ACHN (cell line): ENCODE results near the gene LEKR1.
"Not testable (repeated sequence)": the region's sequence is repeated elsewhere in the genome, so short reads cannot be mapped to it uniquely, and the experiment has no call there.

ENCODE experiments used
- DNase-seq: peaks from one replicate; pipeline ENCODE4 v3.0.0-alpha.2; 2015
- in situ Hi-C: cut with HindIII; loops from 2 replicates; pipeline ENCODE4 v1.10.0; 2017; ENCODE audit warnings: low sequenced_read_pairs, low pct_ligation_motif_present, low pct_unique_long_range_greater_than_20kb

The LEKR1 gene

DNA sequence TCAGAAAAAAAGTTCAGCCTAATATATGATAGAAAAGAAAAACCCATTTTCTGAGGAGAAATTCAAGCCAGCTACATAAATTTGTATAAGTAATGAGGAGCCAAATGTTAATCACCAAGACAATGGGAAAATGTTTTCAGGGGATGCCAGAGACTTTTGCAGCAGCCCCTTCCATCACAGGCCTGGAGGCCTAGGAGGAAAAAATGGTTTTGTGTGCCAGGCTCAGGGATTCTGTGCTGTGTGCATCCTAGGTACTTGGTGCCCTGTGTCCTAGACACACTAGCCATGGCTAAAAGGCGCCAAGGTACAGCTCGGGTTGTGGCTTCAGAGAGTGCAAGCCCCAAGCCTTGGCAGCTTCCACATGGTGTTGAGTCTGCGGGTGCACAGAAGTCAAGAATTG lies 53.3 kb downstream of the LEKR1 start:
- in situ Hi-C loops, DNase-seq: not testable (repeated sequence)

DNA sequence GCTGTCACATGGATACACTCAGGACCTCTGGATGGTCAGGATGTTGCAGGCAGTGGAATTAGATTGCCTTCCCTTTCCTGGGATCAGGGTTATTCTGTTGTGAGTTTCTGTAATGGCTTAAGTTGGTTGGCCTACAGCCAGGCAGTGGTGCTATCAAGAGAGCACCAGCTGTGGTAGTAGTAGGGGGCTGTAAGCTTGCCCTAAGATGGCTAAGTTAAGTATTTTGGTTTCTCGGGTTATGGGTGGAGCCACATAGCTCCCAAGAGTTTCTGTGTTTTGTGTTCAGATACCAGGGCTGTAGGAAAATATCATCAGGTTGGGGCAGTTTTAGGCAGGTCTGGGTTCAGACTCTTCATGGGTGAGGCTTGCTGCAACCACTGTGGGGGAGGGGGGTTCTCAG lies 59.6 kb downstream of the LEKR1 start:
- in situ Hi-C loops, result no loop called here
- no peak for DNase-seq

GRCh38 chr3:156888176-156888575 lies 62.0 kb downstream of the LEKR1 start:
- in situ Hi-C loops, result no loop called here
- DNase-seq, result no peak

GRCh38 chr3:156888576-156888975 lies 62.4 kb downstream of the LEKR1 start:
- no peak for DNase-seq
- in situ Hi-C loops, result no loop called here

GRCh38 chr3:156892701-156893100 lies 66.5 kb downstream of the LEKR1 start:
- no peak for DNase-seq
- in situ Hi-C loops, result no loop called here

DNA sequence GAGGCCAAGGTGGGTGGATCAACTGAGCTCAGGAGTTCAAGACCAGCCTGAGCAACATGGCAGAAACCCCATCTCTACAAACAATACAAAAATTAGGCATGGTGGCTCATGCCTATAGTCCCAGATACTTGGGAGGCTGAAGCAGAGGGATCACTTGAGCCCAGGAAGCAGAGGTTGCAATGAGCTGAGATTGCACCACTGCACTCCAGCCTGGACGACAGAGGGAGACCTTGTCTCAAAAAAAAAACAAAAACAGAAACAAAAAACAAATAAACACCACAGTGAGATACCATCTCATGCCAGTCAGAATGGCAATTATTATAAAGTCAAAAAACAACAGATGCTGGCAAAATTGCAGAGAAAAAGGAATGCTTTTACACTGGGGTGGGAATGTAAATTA lies 69.2 kb downstream of the LEKR1 start:
- in situ Hi-C loops, DNase-seq: not testable (repeated sequence)

DNA sequence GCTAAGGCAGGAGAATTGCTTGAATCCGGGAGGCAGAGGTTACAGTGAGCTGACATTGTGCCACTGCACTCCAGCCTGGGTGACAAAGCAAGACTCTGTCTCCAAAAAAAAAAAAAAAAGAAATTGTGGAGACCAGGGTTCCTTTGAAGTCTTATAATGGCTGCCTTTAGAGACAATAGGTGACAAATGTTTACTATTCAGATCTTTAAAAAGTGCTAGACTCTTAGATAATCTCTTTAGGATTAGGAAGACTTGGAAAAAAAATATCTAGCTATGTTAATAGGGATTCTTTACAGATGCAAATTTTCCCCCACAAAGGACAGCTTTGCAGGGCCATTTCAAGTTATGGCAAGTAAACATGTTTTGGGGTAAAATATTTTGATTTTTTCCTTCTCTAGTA lies 71.7 kb downstream of the LEKR1 start:
- in situ Hi-C loops, result not testable (repeated sequence)

DNA sequence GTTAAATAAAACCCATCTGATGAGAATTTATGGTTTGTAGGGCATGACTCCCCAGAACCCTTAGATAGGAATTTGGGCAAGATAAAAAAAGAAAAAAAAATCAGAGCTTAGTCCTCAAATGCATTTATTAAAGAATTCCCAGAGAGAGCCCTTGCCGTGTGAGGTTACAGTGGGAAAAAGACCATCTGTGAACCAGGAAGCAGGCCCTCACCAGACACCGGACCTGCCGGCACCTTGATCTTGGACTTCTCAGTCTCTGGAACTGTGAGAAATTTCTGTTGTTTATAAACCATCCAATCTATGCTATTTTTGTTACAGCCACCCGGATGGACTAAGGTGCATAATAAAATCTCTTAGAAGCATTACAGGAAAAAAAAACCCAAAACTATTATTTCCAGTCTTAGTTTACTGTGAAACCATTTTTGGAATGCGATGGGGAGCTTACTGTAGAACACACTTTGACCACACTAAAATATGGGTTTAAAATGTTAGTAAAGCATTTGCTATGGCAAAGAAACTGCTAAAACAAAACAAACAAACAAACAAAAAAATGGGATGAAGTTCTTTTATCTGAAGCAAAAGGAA lies 72.2 kb downstream of the LEKR1 start:
- in situ Hi-C loops, result no loop called here

More for the DNA sequence above, 71.7 kb downstream of the LEKR1 start:
- DNase-seq, result not testable (repeated sequence)

DNA sequence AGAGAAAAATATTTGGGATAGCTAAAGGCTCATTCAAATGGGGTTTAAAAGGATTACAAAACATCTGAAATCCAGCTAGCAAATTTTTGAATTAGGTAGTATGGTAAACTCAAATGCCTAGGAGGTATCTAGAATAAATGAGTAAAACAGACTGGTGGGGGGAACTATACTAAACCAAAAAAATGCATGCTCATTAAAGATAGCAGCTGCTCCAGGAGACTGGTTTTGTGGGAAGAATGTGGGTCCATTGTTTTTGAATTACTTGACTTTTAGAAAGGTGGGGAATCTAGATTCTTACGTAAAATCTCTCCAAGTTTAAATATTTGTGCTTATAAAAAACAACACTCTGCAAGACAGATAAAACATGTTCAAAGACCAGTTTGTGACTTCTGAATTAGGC lies 73.8 kb downstream of the LEKR1 start:
- in situ Hi-C loops, result no loop called here
- no peak for DNase-seq

More for the DNA sequence above, 72.2 kb downstream of the LEKR1 start:
- no peak for DNase-seq

DNA sequence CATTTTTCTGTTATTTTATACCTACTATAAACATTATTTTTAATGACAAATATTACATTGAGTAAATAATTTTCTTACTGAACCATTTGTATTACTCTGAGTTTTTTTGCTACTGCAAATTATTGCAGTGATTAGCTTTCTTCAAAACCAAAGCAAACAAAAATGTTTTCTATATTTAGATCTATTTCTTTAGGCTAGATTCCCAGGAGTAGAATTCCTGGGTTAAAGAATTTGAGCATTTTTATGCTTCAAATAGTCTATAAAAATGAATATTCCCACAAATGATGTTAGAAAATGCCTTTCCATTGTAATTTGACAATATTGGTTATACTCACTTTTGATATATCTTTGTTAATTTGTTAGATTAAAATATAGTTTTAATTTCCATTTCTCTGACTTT lies 76.8 kb downstream of the LEKR1 start:
- no peak for DNase-seq
- in situ Hi-C loops, result no loop called here

GRCh38 chr3:156906275-156906674 lies 80.1 kb downstream of the LEKR1 start:
- no peak for DNase-seq
- in situ Hi-C loops, result no loop called here

DNA sequence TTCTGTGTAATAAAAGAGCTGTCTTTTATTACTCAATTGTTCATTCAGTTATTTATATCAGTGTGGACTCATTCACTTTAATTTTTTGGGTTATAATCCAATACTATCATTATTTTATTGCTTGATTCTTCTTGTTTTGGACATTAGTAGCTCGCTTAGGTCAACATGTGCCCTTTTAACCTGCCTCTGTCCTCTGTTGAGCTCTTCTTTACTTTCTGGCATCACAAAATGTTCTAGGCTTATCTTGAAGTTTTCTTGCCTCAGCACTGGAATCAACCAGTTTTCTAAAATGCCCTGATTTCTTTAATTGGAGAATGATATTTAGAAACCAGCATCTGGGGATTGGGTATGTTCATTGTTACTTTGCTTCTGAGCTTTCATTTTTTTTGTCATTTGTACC lies 82.2 kb downstream of the LEKR1 start:
- in situ Hi-C loops, result no loop called here
- no peak for DNase-seq

GRCh38 chr3:156910022-156910421 lies 83.9 kb downstream of the LEKR1 start:
- no peak for DNase-seq
- in situ Hi-C loops, result no loop called here

DNA sequence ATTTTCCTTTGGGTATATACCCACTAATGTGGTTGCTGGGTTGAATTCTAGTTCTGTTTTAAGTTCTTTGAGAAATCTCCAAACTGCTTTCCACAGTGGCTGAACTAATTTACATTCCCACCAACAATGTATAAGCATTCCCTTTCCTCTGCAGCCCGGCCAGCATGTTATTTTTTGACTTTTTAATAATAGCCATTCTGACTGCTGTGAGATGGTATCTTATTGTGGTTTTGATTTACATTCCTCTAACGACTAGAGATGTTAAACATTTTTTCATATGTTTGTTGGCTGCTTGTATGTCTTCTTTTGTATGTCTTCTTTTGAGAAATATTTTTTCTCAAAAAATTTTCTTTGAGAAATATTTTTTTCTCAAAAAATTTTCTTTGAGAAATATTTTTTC lies 84.7 kb downstream of the LEKR1 start:
- in situ Hi-C loops, DNase-seq: not testable (repeated sequence)

GRCh38 chr3:156914300-156914699 lies 88.1 kb downstream of the LEKR1 start:
- DNase-seq, in situ Hi-C loops: not testable (repeated sequence)

- in situ Hi-C loops, result no loop called here
- no peak for DNase-seq
Measured at GRCh38 chr3:156915372-156915771, 89.2 kb downstream of the LEKR1 start.

DNA sequence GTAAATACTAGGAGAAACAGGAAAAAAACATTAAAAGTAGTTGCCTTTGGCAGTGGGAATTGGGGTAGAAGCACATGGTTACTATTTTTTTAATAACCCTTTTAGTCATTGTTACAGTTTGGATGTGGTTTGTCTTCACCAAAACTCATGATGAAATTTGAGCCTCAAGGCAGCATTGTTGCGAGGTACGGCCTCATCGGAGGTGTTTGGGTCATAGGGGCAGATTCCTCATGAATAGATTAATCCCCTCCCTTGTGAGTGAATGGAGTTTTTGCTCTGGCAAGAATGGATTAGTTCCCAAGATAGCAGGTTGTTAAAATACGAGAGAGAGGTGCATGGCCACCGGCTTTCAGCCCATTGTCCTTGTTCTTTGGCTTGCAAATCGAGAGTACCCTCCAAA lies 92.6 kb downstream of the LEKR1 start:
- in situ Hi-C loops, result no loop called here
- no peak for DNase-seq

DNA sequence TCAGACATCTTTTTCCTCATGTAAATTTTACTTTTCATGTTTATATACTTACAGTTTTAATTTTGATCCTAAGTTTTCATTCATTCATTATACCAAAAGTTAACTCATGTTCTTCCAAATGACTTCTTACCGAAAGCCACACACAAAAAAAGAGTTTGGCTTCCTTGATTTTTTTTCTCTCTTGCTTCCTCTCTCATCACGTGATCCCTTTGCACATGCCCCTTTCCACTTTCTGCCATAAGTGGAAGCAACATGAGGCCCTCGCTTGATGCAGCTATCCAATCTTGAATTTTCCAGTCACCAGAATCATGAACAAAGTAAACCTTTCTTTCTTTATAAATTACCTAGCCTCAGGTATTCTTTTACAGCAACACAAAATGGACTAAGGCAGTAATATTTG lies 93.7 kb downstream of the LEKR1 start:
- in situ Hi-C loops, result no loop called here
- DNase-seq, result no peak

- in situ Hi-C loops, result no loop called here
- no peak for DNase-seq
Measured at GRCh38 chr3:156920399-156920798, 94.2 kb downstream of the LEKR1 start.

GRCh38 chr3:156923349-156923748 lies 97.2 kb downstream of the LEKR1 start:
- no peak for DNase-seq
- in situ Hi-C loops, result no loop called here

GRCh38 chr3:156938724-156939123 lies 112.6 kb downstream of the LEKR1 start:
- in situ Hi-C loops, result no loop called here
- no peak for DNase-seq
